ENCODE data around the gene TACO1.

The TACO1 gene

GRCh38 chr17:63633742-63634141 lies 33.0 kb downstream of the TACO1 start:
- Histone ChIP-seq H3K36me3 (ENCODE audit: insufficient read depth, low read length) (peaks cover 39% of the 10 kb centered on the region), H3K4me3 (ENCODE audit: low read length) (no peak overlapping the region), H3K9me3 (ENCODE audit: low read length) (no peaks in the 10 kb centered on the region), H3K4me1 (ENCODE audit: insufficient read depth, low read length) (peaks cover 13% of the 10 kb centered on the region), H2AFZ (ENCODE audit: low read depth, low read length) (no peak overlapping the region), H3K27me3 (ENCODE audit: insufficient read depth, low read length) (no peaks in the 10 kb centered on the region)

GRCh38 chr17:63634163-63634562 lies 33.5 kb downstream of the TACO1 start:
- H2AFZ ChIP-seq (ENCODE audit: low read depth, low read length): no peak overlapping the region
- H3K9me3 ChIP-seq (ENCODE audit: low read length): no peaks in the 10 kb centered on the region
- peaks cover 13% of the 10 kb centered on the region for H3K4me1 ChIP-seq (ENCODE audit: insufficient read depth, low read length)
- peaks cover 39% of the 10 kb centered on the region for H3K36me3 ChIP-seq (ENCODE audit: insufficient read depth, low read length)
- H3K4me3 ChIP-seq (ENCODE audit: low read length): no peak overlapping the region
- H3K27me3 ChIP-seq (ENCODE audit: insufficient read depth, low read length): no peaks in the 10 kb centered on the region

- peaks cover 39% of the 10 kb centered on the region for H3K36me3 ChIP-seq (ENCODE audit: insufficient read depth, low read length)
Measured at GRCh38 chr17:63634816-63635215, 34.1 kb downstream of the TACO1 start.

GRCh38 chr17:63635290-63635689 lies 34.6 kb downstream of the TACO1 start:
- H3K27me3 ChIP-seq (ENCODE audit: insufficient read depth, low read length): no peaks in the 10 kb centered on the region
- no peaks in the 10 kb centered on the region for H3K9me3 ChIP-seq (ENCODE audit: low read length)
- H2AFZ ChIP-seq (ENCODE audit: low read depth, low read length): no peak overlapping the region
- no peak overlapping the region for H3K4me3 ChIP-seq (ENCODE audit: low read length)
- H3K4me1 ChIP-seq (ENCODE audit: insufficient read depth, low read length): peaks cover 13% of the 10 kb centered on the region
- H3K36me3 ChIP-seq (ENCODE audit: insufficient read depth, low read length): peaks cover 39% of the 10 kb centered on the region

More at GRCh38 chr17:63634816-63635215, 34.1 kb downstream of the TACO1 start:
- Histone ChIP-seq H3K4me3 (ENCODE audit: low read length) (no peak overlapping the region), H3K4me1 (ENCODE audit: insufficient read depth, low read length) (peaks cover 13% of the 10 kb centered on the region), H3K27me3 (ENCODE audit: insufficient read depth, low read length) (no peaks in the 10 kb centered on the region), H2AFZ (ENCODE audit: low read depth, low read length) (no peak overlapping the region), H3K9me3 (ENCODE audit: low read length) (no peaks in the 10 kb centered on the region)

GRCh38 chr17:63635787-63636186 lies 35.1 kb downstream of the TACO1 start:
- Histone ChIP-seq H3K4me3 (ENCODE audit: low read length) (no peak overlapping the region), H3K9me3 (ENCODE audit: low read length) (no peaks in the 10 kb centered on the region), H3K4me1 (ENCODE audit: insufficient read depth, low read length) (peaks cover 13% of the 10 kb centered on the region), H3K36me3 (ENCODE audit: insufficient read depth, low read length) (peaks cover 39% of the 10 kb centered on the region), H3K27me3 (ENCODE audit: insufficient read depth, low read length) (no peaks in the 10 kb centered on the region), H2AFZ (ENCODE audit: low read depth, low read length) (no peak overlapping the region)

GRCh38 chr17:63639125-63639524 lies 38.4 kb downstream of the TACO1 start:
- H2AFZ ChIP-seq (ENCODE audit: low read depth, low read length): no peak overlapping the region
- H3K4me3 ChIP-seq (ENCODE audit: low read length): no peak overlapping the region
- peaks cover 29% of the 10 kb centered on the region for H3K36me3 ChIP-seq (ENCODE audit: insufficient read depth, low read length)
- H3K27me3 ChIP-seq (ENCODE audit: insufficient read depth, low read length): no peaks in the 10 kb centered on the region
- H3K9me3 ChIP-seq (ENCODE audit: low read length): no peaks in the 10 kb centered on the region
- H3K4me1 ChIP-seq (ENCODE audit: insufficient read depth, low read length): peaks cover 6% of the 10 kb centered on the region

- no peaks in the 10 kb centered on the region for H3K27me3 ChIP-seq (ENCODE audit: insufficient read depth, low read length)
- H3K4me3 ChIP-seq (ENCODE audit: low read length): no peak overlapping the region
- H3K4me1 ChIP-seq (ENCODE audit: insufficient read depth, low read length): no peaks in the 10 kb centered on the region
- H2AFZ ChIP-seq (ENCODE audit: low read depth, low read length): no peak overlapping the region
- H3K9me3 ChIP-seq (ENCODE audit: low read length): no peaks in the 10 kb centered on the region
- H3K36me3 ChIP-seq (ENCODE audit: insufficient read depth, low read length): peaks cover 29% of the 10 kb centered on the region
Measured at GRCh38 chr17:63640038-63640437, 39.3 kb downstream of the TACO1 start.

GRCh38 chr17:63641692-63642448 lies 41.2 kb downstream of the TACO1 start:
- Histone ChIP-seq H3K4me1 (ENCODE audit: insufficient read depth, low read length) (no peaks in the 10 kb centered on the region), H3K4me3 (ENCODE audit: low read length) (no peak overlapping the region), H3K9me3 (ENCODE audit: low read length) (no peaks in the 10 kb centered on the region), H3K27me3 (ENCODE audit: insufficient read depth, low read length) (no peaks in the 10 kb centered on the region), H2AFZ (ENCODE audit: low read depth, low read length) (no peak overlapping the region), H3K36me3 (ENCODE audit: insufficient read depth, low read length) (peaks cover 24% of the 10 kb centered on the region)

- Histone ChIP-seq H3K4me1 (ENCODE audit: insufficient read depth, low read length) (no peaks in the 10 kb centered on the region), H3K27me3 (ENCODE audit: insufficient read depth, low read length) (no peaks in the 10 kb centered on the region), H3K36me3 (ENCODE audit: insufficient read depth, low read length) (peaks cover 24% of the 10 kb centered on the region), H3K4me3 (ENCODE audit: low read length) (no peak overlapping the region), H3K9me3 (ENCODE audit: low read length) (no peaks in the 10 kb centered on the region), H2AFZ (ENCODE audit: low read depth, low read length) (no peak overlapping the region)
Measured at GRCh38 chr17:63644846-63645245, 44.2 kb downstream of the TACO1 start.

GRCh38 chr17:63645775-63646487 lies 45.2 kb downstream of the TACO1 start:
- Histone ChIP-seq H3K9me3 (ENCODE audit: low read length) (no peaks in the 10 kb centered on the region), H3K36me3 (ENCODE audit: insufficient read depth, low read length) (peaks cover 25% of the 10 kb centered on the region)

GRCh38 chr17:63646488-63646806 lies 45.8 kb downstream of the TACO1 start:
- H3K27me3 ChIP-seq (ENCODE audit: insufficient read depth, low read length): no peaks in the 10 kb centered on the region
- no peaks in the 10 kb centered on the region for H3K4me1 ChIP-seq (ENCODE audit: insufficient read depth, low read length)
- no peaks in the 10 kb centered on the region for H3K9me3 ChIP-seq (ENCODE audit: low read length)
- no peak overlapping the region for H3K4me3 ChIP-seq (ENCODE audit: low read length)
- peaks cover 27% of the 10 kb centered on the region for H3K36me3 ChIP-seq (ENCODE audit: insufficient read depth, low read length)
- H2AFZ ChIP-seq (ENCODE audit: low read depth, low read length): no peak overlapping the region

More at GRCh38 chr17:63645775-63646487, 45.2 kb downstream of the TACO1 start:
- Histone ChIP-seq H3K4me1 (ENCODE audit: insufficient read depth, low read length) (no peaks in the 10 kb centered on the region), H2AFZ (ENCODE audit: low read depth, low read length) (no peak overlapping the region), H3K27me3 (ENCODE audit: insufficient read depth, low read length) (no peaks in the 10 kb centered on the region), H3K4me3 (ENCODE audit: low read length) (no peak overlapping the region)

GRCh38 chr17:63647065-63647725 lies 46.5 kb downstream of the TACO1 start:
- H3K27me3 ChIP-seq (ENCODE audit: insufficient read depth, low read length): no peaks in the 10 kb centered on the region
- no peaks in the 10 kb centered on the region for H3K4me1 ChIP-seq (ENCODE audit: insufficient read depth, low read length)
- peaks cover 26% of the 10 kb centered on the region for H3K36me3 ChIP-seq (ENCODE audit: insufficient read depth, low read length)
- no peak overlapping the region for H3K4me3 ChIP-seq (ENCODE audit: low read length)
- H3K9me3 ChIP-seq (ENCODE audit: low read length): no peaks in the 10 kb centered on the region
- no peak overlapping the region for H2AFZ ChIP-seq (ENCODE audit: low read depth, low read length)

- no peak overlapping the region for H2AFZ ChIP-seq (ENCODE audit: low read depth, low read length)
- no peak overlapping the region for H3K4me3 ChIP-seq (ENCODE audit: low read length)
- peaks cover 34% of the 10 kb centered on the region for H3K36me3 ChIP-seq (ENCODE audit: insufficient read depth, low read length)
- no peaks in the 10 kb centered on the region for H3K4me1 ChIP-seq (ENCODE audit: insufficient read depth, low read length)
- no peaks in the 10 kb centered on the region for H3K9me3 ChIP-seq (ENCODE audit: low read length)
- no peaks in the 10 kb centered on the region for H3K27me3 ChIP-seq (ENCODE audit: insufficient read depth, low read length)
Measured at GRCh38 chr17:63647936-63648335, 47.2 kb downstream of the TACO1 start.
